ENCODE measurements around the gene ABL2.
"Not testable (repeated sequence)": the region's sequence is repeated elsewhere in the genome, so short reads cannot be mapped to it uniquely, and the experiment has no call there.

The ABL2 gene

DNA sequence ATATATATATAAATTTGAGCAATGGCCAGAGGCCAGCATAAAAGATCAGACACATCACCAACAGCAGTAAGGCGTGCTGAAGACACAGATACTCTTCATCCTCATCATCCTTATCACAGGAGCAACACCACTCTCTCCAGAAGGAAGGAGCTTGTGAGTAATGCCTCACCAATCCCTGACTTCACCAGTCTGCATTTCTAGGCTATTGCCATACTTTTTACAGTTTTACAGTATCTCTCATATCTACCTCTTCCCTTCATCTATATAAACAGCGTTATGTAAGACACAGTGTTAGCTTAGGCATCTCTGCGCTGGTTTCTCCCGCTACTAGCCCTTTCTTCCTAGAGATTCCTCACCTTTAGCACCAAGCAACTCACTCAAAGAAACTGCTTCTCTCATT, 2.4 kb upstream of the ABL2 start:
- H2AFZ ChIP-seq = no peak overlapping the region
- no peak overlapping the region for H3K27ac ChIP-seq
- H3K36me3 ChIP-seq (ENCODE audit: control insufficient read depth, insufficient read depth, low read length) = no peaks in the 10 kb centered on the region
- no peak overlapping the region for H3K9ac ChIP-seq
- no peak overlapping the region for H3K4me3 ChIP-seq (ENCODE audit: low read depth, low read length)
- no peaks in the 10 kb centered on the region for H3K27me3 ChIP-seq (ENCODE audit: control insufficient read depth, insufficient read depth, low read length)
- H3K9me3 ChIP-seq (ENCODE audit: control insufficient read depth, low read length) = no peaks in the 10 kb centered on the region
- TF ChIP-seq, protein P1, sequence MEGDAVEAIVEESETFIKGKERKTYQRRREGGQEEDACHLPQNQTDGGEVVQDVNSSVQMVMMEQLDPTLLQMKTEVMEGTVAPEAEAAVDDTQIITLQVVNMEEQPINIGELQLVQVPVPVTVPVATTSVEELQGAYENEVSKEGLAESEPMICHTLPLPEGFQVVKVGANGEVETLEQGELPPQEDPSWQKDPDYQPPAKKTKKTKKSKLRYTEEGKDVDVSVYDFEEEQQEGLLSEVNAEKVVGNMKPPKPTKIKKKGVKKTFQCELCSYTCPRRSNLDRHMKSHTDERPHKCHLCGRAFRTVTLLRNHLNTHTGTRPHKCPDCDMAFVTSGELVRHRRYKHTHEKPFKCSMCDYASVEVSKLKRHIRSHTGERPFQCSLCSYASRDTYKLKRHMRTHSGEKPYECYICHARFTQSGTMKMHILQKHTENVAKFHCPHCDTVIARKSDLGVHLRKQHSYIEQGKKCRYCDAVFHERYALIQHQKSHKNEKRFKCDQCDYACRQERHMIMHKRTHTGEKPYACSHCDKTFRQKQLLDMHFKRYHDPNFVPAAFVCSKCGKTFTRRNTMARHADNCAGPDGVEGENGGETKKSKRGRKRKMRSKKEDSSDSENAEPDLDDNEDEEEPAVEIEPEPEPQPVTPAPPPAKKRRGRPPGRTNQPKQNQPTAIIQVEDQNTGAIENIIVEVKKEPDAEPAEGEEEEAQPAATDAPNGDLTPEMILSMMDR (IDR thresholded peaks at IDR 0.05) = no peak
- H3K4me2 ChIP-seq (ENCODE audit: low read length) = no peak overlapping the region
- H3K4me1 ChIP-seq = peaks cover 3% of the 10 kb centered on the region
- H3K79me2 ChIP-seq = no peaks in the 10 kb centered on the region

DNA sequence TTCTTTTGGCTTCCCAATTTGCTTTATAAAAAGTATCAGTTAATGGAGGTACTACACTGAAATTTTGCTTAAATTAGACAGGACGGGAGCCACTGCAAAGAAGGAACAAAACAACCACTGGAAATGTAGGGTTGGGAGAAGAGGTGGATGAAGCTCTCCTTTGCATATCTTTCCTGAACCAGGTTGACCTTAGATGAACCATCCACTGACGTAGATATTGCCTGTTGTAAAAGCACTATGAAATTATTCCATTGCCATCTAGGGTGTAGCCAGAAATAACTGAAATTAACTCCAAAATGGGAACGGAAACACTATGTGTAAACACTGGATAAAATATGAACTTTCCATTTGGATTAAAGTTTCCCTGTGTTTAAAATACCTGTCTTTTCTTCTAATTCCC, 1.2 kb upstream of the ABL2 start:
- peaks cover 2% of the 10 kb centered on the region for H3K79me2 ChIP-seq
- H3K4me3 ChIP-seq (ENCODE audit: low read depth, low read length) = no peak overlapping the region
- TF ChIP-seq, protein P1 (IDR thresholded peaks at IDR 0.05) = no peak
- H3K4me2 ChIP-seq (ENCODE audit: low read length) = no peak overlapping the region
- no peaks in the 10 kb centered on the region for H3K36me3 ChIP-seq (ENCODE audit: control insufficient read depth, insufficient read depth, low read length)
- no peak overlapping the region for H3K27ac ChIP-seq
- H3K9ac ChIP-seq = no peak overlapping the region
- H2AFZ ChIP-seq = peak overlapping the region; percentile 89
- peaks cover 3% of the 10 kb centered on the region for H3K4me1 ChIP-seq
- no peaks in the 10 kb centered on the region for H3K27me3 ChIP-seq (ENCODE audit: control insufficient read depth, insufficient read depth, low read length)
- no peaks in the 10 kb centered on the region for H3K9me3 ChIP-seq (ENCODE audit: control insufficient read depth, low read length)

DNA sequence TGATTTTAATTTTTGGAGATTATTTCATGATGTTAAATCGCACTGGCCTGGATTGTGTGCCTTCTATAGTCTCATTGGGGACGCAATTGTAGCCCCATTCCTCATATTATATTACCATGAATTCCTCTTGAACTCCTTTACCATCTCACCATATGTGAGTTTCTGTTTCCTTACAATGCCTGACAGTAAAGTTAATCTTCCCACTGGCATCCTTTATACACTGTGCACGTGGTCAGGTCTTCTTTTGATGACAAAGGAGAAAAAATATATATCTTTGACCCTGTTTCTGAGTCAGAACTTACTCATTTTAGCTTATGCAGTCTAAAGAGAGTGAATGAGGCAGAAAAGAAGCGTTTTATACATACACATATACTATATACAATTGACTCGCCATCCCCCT, 774 bp upstream of the ABL2 start:
- peak overlapping the region; percentile 93 for H3K4me2 ChIP-seq (ENCODE audit: low read length)
- H3K4me1 ChIP-seq = peaks cover 3% of the 10 kb centered on the region
- peaks cover 6% of the 10 kb centered on the region for H3K79me2 ChIP-seq
- TF ChIP-seq, protein P1 (IDR thresholded peaks at IDR 0.05) = no peak
- peak overlapping the region; percentile 70 for H3K4me3 ChIP-seq (ENCODE audit: low read depth, low read length)
- no peaks in the 10 kb centered on the region for H3K9me3 ChIP-seq (ENCODE audit: control insufficient read depth, low read length)
- peak overlapping the region; percentile 89 for H2AFZ ChIP-seq
- H3K27ac ChIP-seq = peak overlapping the region; percentile 68
- no peak overlapping the region for H3K9ac ChIP-seq
- no peaks in the 10 kb centered on the region for H3K36me3 ChIP-seq (ENCODE audit: control insufficient read depth, insufficient read depth, low read length)
- no peaks in the 10 kb centered on the region for H3K27me3 ChIP-seq (ENCODE audit: control insufficient read depth, insufficient read depth, low read length)

DNA sequence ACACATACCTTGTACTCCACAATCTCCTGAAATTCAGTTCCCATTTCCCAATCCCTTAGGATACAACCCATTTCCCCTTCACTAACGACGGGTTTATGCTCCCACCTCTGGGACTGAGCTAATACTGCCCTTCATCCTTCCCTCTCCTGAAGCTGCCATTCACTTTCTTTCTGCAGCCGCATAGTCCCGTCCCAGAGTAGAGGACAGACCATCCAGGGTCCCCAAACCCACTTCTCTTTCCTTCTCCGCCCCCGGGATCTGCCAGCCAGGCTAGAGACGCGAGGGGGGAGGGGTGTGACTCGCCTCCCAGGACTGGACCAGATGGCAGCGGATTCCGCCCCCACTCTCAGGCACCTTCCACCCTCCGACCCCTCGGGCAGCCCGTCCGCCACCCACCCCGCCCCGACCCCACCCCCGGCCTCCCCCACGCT, 679 bp downstream of the ABL2 start:
- H3K9ac ChIP-seq = no peak overlapping the region
- H3K4me1 ChIP-seq = peaks cover 3% of the 10 kb centered on the region
- H3K36me3 ChIP-seq (ENCODE audit: control insufficient read depth, insufficient read depth, low read length) = no peaks in the 10 kb centered on the region
- no peak overlapping the region for H3K27ac ChIP-seq
- H3K4me3 ChIP-seq (ENCODE audit: low read depth, low read length) = peak overlapping the region; percentile 70
- no peaks in the 10 kb centered on the region for H3K9me3 ChIP-seq (ENCODE audit: control insufficient read depth, low read length)
- TF ChIP-seq, protein P1 (IDR thresholded peaks at IDR 0.05) = no peak
- peaks cover 6% of the 10 kb centered on the region for H3K79me2 ChIP-seq
- no peak overlapping the region for H2AFZ ChIP-seq
- H3K4me2 ChIP-seq (ENCODE audit: low read length) = peak overlapping the region; percentile 89
- no peaks in the 10 kb centered on the region for H3K27me3 ChIP-seq (ENCODE audit: control insufficient read depth, insufficient read depth, low read length)

DNA sequence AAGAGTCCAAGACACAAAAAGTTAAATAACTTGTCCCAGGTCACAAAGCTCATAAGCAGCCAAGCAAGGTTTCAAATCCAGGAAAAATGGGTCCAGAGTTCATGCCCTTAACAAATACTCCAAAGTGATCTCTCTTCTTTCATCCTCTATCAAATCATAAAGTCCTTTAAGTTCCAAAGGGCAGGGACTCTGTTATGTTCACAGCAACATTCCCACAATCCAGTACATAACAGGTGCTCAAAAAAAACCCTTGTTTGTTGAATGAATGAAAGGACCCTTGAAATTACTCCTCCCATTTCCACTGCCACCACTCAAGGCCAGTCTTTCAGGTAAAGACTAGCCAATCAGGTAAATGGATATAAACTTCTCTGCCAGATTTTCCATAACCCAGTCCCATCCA, 2.7 kb downstream of the ABL2 start:
- Histone ChIP-seq H2AFZ (no peak overlapping the region), H3K4me3 (ENCODE audit: low read depth, low read length) (no peak overlapping the region), H3K79me2 (peaks cover 6% of the 10 kb centered on the region), H3K36me3 (ENCODE audit: control insufficient read depth, insufficient read depth, low read length) (no peaks in the 10 kb centered on the region), H3K4me1 (peaks cover 3% of the 10 kb centered on the region), H3K9me3 (ENCODE audit: control insufficient read depth, low read length) (no peaks in the 10 kb centered on the region), H3K4me2 (ENCODE audit: low read length) (no peak overlapping the region), H3K27ac (no peak overlapping the region), H3K27me3 (ENCODE audit: control insufficient read depth, insufficient read depth, low read length) (no peaks in the 10 kb centered on the region), H3K9ac (no peak overlapping the region)
- TF ChIP-seq, protein P1 (IDR thresholded peaks at IDR 0.05) = no peak

DNA sequence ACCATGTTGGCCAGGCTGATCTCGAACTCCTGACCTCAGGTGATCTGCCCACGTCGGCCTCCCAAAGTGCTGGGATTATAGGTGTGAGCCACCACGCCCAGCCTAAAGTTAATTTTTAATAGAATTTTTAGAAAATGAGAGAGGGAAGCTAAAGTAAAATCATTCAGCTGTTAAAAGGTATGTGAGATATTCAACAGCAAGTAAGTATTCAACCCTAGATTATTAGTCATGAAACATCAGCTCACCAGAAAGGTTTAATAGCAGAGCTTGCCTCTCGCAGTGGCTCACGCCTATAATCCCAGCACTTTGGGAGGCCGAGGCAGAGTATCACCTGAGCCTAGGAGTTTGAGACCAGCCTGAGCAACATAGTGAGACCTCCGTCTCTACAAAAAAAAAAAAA, 5.0 kb downstream of the ABL2 start:
- not testable (repeated sequence) for H3K36me3 ChIP-seq (ENCODE audit: control insufficient read depth, insufficient read depth, low read length); H3K4me1 ChIP-seq; H3K27ac ChIP-seq; H3K9ac ChIP-seq; H3K4me2 ChIP-seq (ENCODE audit: low read length); H3K9me3 ChIP-seq (ENCODE audit: control insufficient read depth, low read length); H3K27me3 ChIP-seq (ENCODE audit: control insufficient read depth, insufficient read depth, low read length); H2AFZ ChIP-seq; H3K79me2 ChIP-seq; H3K4me3 ChIP-seq (ENCODE audit: low read depth, low read length)

DNA sequence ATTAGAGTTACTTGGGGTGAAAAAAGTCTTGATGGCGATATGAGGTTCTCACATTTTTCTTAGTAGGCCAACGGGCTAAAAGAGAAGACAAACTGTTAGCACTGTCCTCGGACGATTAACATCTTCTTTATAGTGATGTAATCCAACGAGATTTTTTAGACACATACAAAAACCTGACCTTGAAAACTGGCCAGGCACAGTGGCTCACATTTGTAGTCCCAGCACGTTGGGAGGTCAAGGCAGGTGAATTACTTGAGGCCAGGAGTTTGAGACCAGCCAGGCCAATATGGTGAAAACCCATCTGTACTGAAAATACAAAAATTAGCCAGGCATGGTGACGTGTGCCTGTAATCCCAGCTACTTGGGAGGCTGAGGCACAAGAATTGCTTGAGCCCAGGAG, 8.4 kb downstream of the ABL2 start:
- H3K4me3 ChIP-seq (ENCODE audit: low read depth, low read length); H3K4me2 ChIP-seq (ENCODE audit: low read length); H3K36me3 ChIP-seq (ENCODE audit: control insufficient read depth, insufficient read depth, low read length); H3K79me2 ChIP-seq; H3K9ac ChIP-seq; H2AFZ ChIP-seq; H3K27ac ChIP-seq; H3K4me1 ChIP-seq; H3K9me3 ChIP-seq (ENCODE audit: control insufficient read depth, low read length); H3K27me3 ChIP-seq (ENCODE audit: control insufficient read depth, insufficient read depth, low read length): not testable (repeated sequence)

Measured in parathyroid adenoma (tissue), 2 donors.